GM18873 (cell line): Measurements from ENCODE around the gene NHSL2.

Experiments
- ATAC-seq: cut with Tn5 transposase; IDR thresholded peaks from one replicate; pipeline ENCODE4 v1.9.1; 2021; ENCODE audit warnings: mild to moderate bottlenecking, moderate library complexity, moderate number of reproducible peaks; ENCODE audit not compliant: unreplicated experiment, low FRiP score

Gene NHSL2

GRCh38 chrX:72060196-72060920, 149.7 kb downstream of the NHSL2 start:
- ATAC-seq = no peak

GRCh38 chrX:72060921-72061490, 150.4 kb downstream of the NHSL2 start:
- ATAC-seq = no peak

GRCh38 chrX:72062916-72063315, 152.3 kb downstream of the NHSL2 start:
- no peak for ATAC-seq

- no peak for ATAC-seq
Observed at GRCh38 chrX:72069350-72070160, 158.9 kb downstream of the NHSL2 start.

- no peak for ATAC-seq
Observed at GRCh38 chrX:72071213-72071612, 160.6 kb downstream of the NHSL2 start.

- ATAC-seq = no peak
Observed at GRCh38 chrX:72073633-72074032, 163.0 kb downstream of the NHSL2 start.

GRCh38 chrX:72078411-72078810, 167.8 kb downstream of the NHSL2 start:
- no peak for ATAC-seq

GRCh38 chrX:72079607-72080006, 169.0 kb downstream of the NHSL2 start:
- ATAC-seq = no peak

GRCh38 chrX:72080150-72080549, 169.5 kb downstream of the NHSL2 start:
- no peak for ATAC-seq

GRCh38 chrX:72080800-72081199, 170.2 kb downstream of the NHSL2 start:
- no peak for ATAC-seq

GRCh38 chrX:72081605-72082320, 171.1 kb downstream of the NHSL2 start:
- no peak for ATAC-seq

GRCh38 chrX:72083291-72083690, 172.6 kb downstream of the NHSL2 start:
- ATAC-seq = no peak

GRCh38 chrX:72084114-72084513, 173.5 kb downstream of the NHSL2 start:
- no peak for ATAC-seq

- ATAC-seq = no peak
Observed at GRCh38 chrX:72086995-72087394, 176.3 kb downstream of the NHSL2 start.

- no peak for ATAC-seq
Observed at GRCh38 chrX:72088761-72089160, 178.1 kb downstream of the NHSL2 start.

- ATAC-seq = no peak
Observed at GRCh38 chrX:72089254-72089653, 178.6 kb downstream of the NHSL2 start.

GRCh38 chrX:72094894-72095293, 184.2 kb downstream of the NHSL2 start:
- ATAC-seq = peak; percentile 52

- ATAC-seq = no peak
Observed at GRCh38 chrX:72095370-72095769, 184.7 kb downstream of the NHSL2 start.

- no peak for ATAC-seq
Observed at GRCh38 chrX:72097098-72097497, 186.5 kb downstream of the NHSL2 start.

GRCh38 chrX:72100051-72100755, 189.6 kb downstream of the NHSL2 start:
- no peak for ATAC-seq
